Transverse colon (tissue), 4 donors: ENCODE results near the gene ANKS1A.

Source experiments
- CTCF ChIP-seq, 5 experiments: fragments of 200-600 bp in 3 of 5; fragments of 450-650 bp in 2 of 5; sonication (generic) in 3 of 5; IDR thresholded peaks; 1 replicate in 2 of 5; 2 replicates in 3 of 5; pipeline ENCODE4 v1.5.1; 2016 to 2017; ENCODE audit warnings: antibody characterized with exemption in 5 of 5, inconsistent platforms in 3 of 5, mild to moderate bottlenecking in 2 of 5, moderate library complexity in 1 of 5
- POLR2A ChIP-seq: fragments of 450-650 bp; IDR thresholded peaks from one replicate; pipeline ENCODE4 v1.6.1; 2016; ENCODE audit warnings: antibody characterized with exemption, mild to moderate bottlenecking, moderate library complexity
- POLR2AphosphoS5 ChIP-seq, 3 donors: sonication (generic); formaldehyde crosslinking; IDR thresholded peaks; one replicate each; pipeline ENCODE4 v1.6.1; 2016; ENCODE audit warnings: antibody characterized with exemption in 3 of 3

GRCh38 chr6:34970488-34970887 lies 81.4 kb downstream of the ANKS1A start:
- TF ChIP-seq POLR2A (no peak), CTCF (IDR thresholded peaks at IDR 0.05) (no peak), POLR2AphosphoS5 (IDR thresholded peaks at IDR 0.05) (no peak)
